22Rv1 (cell line): ENCODE results near the gene ZBTB21.

Experiments
- CTCF ChIP-seq: fragments of 450-650 bp; IDR thresholded peaks from 2 replicates; pipeline ENCODE4 v1.5.1; 2017; ENCODE audit warnings: mild to moderate bottlenecking
- ZFX ChIP-seq: fragments of 450-650 bp; IDR thresholded peaks from 2 replicates; pipeline ENCODE4 v1.6.1; 2017; ENCODE audit warnings: antibody characterized with exemption, borderline replicate concordance

- no peak for TF ChIP-seq CTCF
- no peak for TF ChIP-seq ZFX
Measured at GRCh38 chr21:41962425-41962966, 47.7 kb downstream of the ZBTB21 start.
